Measurements from ENCODE around the gene TTF1. TPM values are rescaled to one million over a fixed set of nuclear protein-coding genes. Genes with fewer than 3 reads are reported as not detected.
A peak's percentile ranks its signal among the peaks of the same experiment; 100 is the strongest.

The TTF1 gene
- total and polyA plus RNA-seq, 9 of the 15 experiments (the other 6 are each of a cell fraction or from before 2014, with no cell fraction given) = 9.0 to 18.5 (median 15.8) TPM

GRCh38 chr9:132408521-132408920 is 1.9 kb upstream of the TTF1 start (continued):
- no peak for TF ChIP-seq AFF4 (CRISPR knock-in tag; IDR thresholded peaks at IDR 0.05)
- TF ChIP-seq POLR3G (IDR thresholded peaks at IDR 0.05; ENCODE audit: extremely low read depth, insufficient read length, insufficient replicate concordance) = no peak
- TF ChIP-seq ZFPM2 (CRISPR knock-in tag; IDR thresholded peaks at IDR 0.05) = no peak
- TF ChIP-seq ATF3 (IDR thresholded peaks at IDR 0.05) = no peak
- TF ChIP-seq ATF3 (CRISPR knock-in tag; conservative IDR thresholded peaks at IDR 0.05) = no peak
- TF ChIP-seq PBX2 (CRISPR knock-in tag; IDR thresholded peaks at IDR 0.05; ENCODE audit: low read depth) = no peak
- TF ChIP-seq PBX2 (tag; conservative IDR thresholded peaks at IDR 0.05; ENCODE audit: low read depth) = peak; percentile 12; the same call in 1 of the 2 replicates
- no peak for TF ChIP-seq GATA2 (CRISPR knock-in tag; IDR thresholded peaks at IDR 0.05)
- no peak for TF ChIP-seq ZNF592 (IDR thresholded peaks at IDR 0.05)

All from K562 (cell line).